ENCODE measurements around the gene SOHLH1.

SOHLH1 gene

GRCh38 chr9:135663451-135663770 lies 35.9 kb downstream of the SOHLH1 start:
- no peak for DNase-seq (ENCODE audit: low read depth, low spot score)
- Histone ChIP-seq H3K9ac (ENCODE audit: insufficient read length, low read depth) (no peak overlapping the region), H3K27me3 (ENCODE audit: insufficient read depth, insufficient read length) (no peaks in the 10 kb centered on the region), H3K36me3 (ENCODE audit: insufficient read depth, insufficient read length, low read length) (no peaks in the 10 kb centered on the region), H3K9me3 (ENCODE audit: insufficient read depth, low read length) (no peaks in the 10 kb centered on the region), H3K4me3 (ENCODE audit: insufficient read length, low read depth) (no peak overlapping the region), H3K4me1 (ENCODE audit: insufficient read depth, insufficient read length) (peaks cover 4% of the 10 kb centered on the region)
- no peak for TF ChIP-seq SUZ12 (IDR thresholded peaks at IDR 0.05; ENCODE audit: extremely low read depth, insufficient read depth, insufficient read length)
- TF ChIP-seq ZNF274 (IDR thresholded peaks at IDR 0.05; ENCODE audit: low read depth, low read length), result no peak

GRCh38 chr9:135662758-135663450 lies 36.4 kb downstream of the SOHLH1 start, which contains the start of gene LCN9:
TSS of gene LCN9 (plus strand) at chr9:135663309. CDS start at chr9:135663322, 13 bp downstream.
- no peaks in the 10 kb centered on the region for H3K36me3 ChIP-seq (ENCODE audit: insufficient read depth, insufficient read length, low read length)
- no peak within 1 kb of the TSS for H3K4me3 ChIP-seq (ENCODE audit: insufficient read length, low read depth)
- TF ChIP-seq YY1 (IDR thresholded peaks at IDR 0.05; ENCODE audit: insufficient read depth, insufficient read length) (no peak), ZNF274 (IDR thresholded peaks at IDR 0.05; ENCODE audit: low read depth, low read length) (no peak), SUZ12 (IDR thresholded peaks at IDR 0.05; ENCODE audit: extremely low read depth, insufficient read depth, insufficient read length) (no peak)
- no peak within 1 kb of the TSS for H3K9ac ChIP-seq (ENCODE audit: insufficient read length, low read depth)
- no peak for DNase-seq (ENCODE audit: low read depth, low spot score)
- peaks cover 4% of the 10 kb centered on the region for H3K4me1 ChIP-seq (ENCODE audit: insufficient read depth, insufficient read length)
- H3K27me3 ChIP-seq (ENCODE audit: insufficient read depth, insufficient read length), result no peaks in the 10 kb centered on the region
- H3K9me3 ChIP-seq (ENCODE audit: insufficient read depth, low read length), result no peaks in the 10 kb centered on the region

GRCh38 chr9:135661816-135662560 lies 37.3 kb downstream of the SOHLH1 start:
- no peak for DNase-seq (ENCODE audit: low read depth, low spot score)
- H3K9me3 ChIP-seq (ENCODE audit: insufficient read depth, low read length), result no peaks in the 10 kb centered on the region
- H3K9ac ChIP-seq (ENCODE audit: insufficient read length, low read depth), result no peak overlapping the region
- H3K27me3 ChIP-seq (ENCODE audit: insufficient read depth, insufficient read length), result no peaks in the 10 kb centered on the region
- TF ChIP-seq ZNF274 (IDR thresholded peaks at IDR 0.05; ENCODE audit: low read depth, low read length), result no peak
- TF ChIP-seq YY1 (IDR thresholded peaks at IDR 0.05; ENCODE audit: insufficient read depth, insufficient read length), result no peak
- TF ChIP-seq SUZ12 (IDR thresholded peaks at IDR 0.05; ENCODE audit: extremely low read depth, insufficient read depth, insufficient read length), result no peak
- H3K4me3 ChIP-seq (ENCODE audit: insufficient read length, low read depth), result no peak overlapping the region
- H3K4me1 ChIP-seq (ENCODE audit: insufficient read depth, insufficient read length), result peaks cover 4% of the 10 kb centered on the region
- H3K36me3 ChIP-seq (ENCODE audit: insufficient read depth, insufficient read length, low read length), result no peaks in the 10 kb centered on the region

GRCh38 chr9:135660407-135660806 lies 38.9 kb downstream of the SOHLH1 start:
- Histone ChIP-seq H3K9me3 (ENCODE audit: insufficient read depth, low read length) (no peaks in the 10 kb centered on the region), H3K27me3 (ENCODE audit: insufficient read depth, insufficient read length) (no peaks in the 10 kb centered on the region), H3K4me3 (ENCODE audit: insufficient read length, low read depth) (no peak overlapping the region), H3K4me1 (ENCODE audit: insufficient read depth, insufficient read length) (peaks cover 4% of the 10 kb centered on the region), H3K36me3 (ENCODE audit: insufficient read depth, insufficient read length, low read length) (no peaks in the 10 kb centered on the region), H3K9ac (ENCODE audit: insufficient read length, low read depth) (no peak overlapping the region)
- TF ChIP-seq SUZ12 (IDR thresholded peaks at IDR 0.05; ENCODE audit: extremely low read depth, insufficient read depth, insufficient read length), result no peak
- TF ChIP-seq ZNF274 (IDR thresholded peaks at IDR 0.05; ENCODE audit: low read depth, low read length), result no peak
- TF ChIP-seq YY1 (IDR thresholded peaks at IDR 0.05; ENCODE audit: insufficient read depth, insufficient read length), result no peak
- no peak for DNase-seq (ENCODE audit: low read depth, low spot score)

GRCh38 chr9:135659252-135659651 lies 40.0 kb downstream of the SOHLH1 start:
- no peak for DNase-seq (ENCODE audit: low read depth, low spot score)
- Histone ChIP-seq H3K9ac (ENCODE audit: insufficient read length, low read depth) (no peak overlapping the region), H3K4me1 (ENCODE audit: insufficient read depth, insufficient read length) (peaks cover 4% of the 10 kb centered on the region), H3K27me3 (ENCODE audit: insufficient read depth, insufficient read length) (no peaks in the 10 kb centered on the region), H3K4me3 (ENCODE audit: insufficient read length, low read depth) (no peak overlapping the region), H3K36me3 (ENCODE audit: insufficient read depth, insufficient read length, low read length) (no peaks in the 10 kb centered on the region), H3K9me3 (ENCODE audit: insufficient read depth, low read length) (peaks cover 4% of the 10 kb centered on the region; the same call in 1 of the 2 replicates)
- no peak for TF ChIP-seq ZNF274 (IDR thresholded peaks at IDR 0.05; ENCODE audit: low read depth, low read length)
- no peak for TF ChIP-seq SUZ12 (IDR thresholded peaks at IDR 0.05; ENCODE audit: extremely low read depth, insufficient read depth, insufficient read length)
- no peak for TF ChIP-seq YY1 (IDR thresholded peaks at IDR 0.05; ENCODE audit: insufficient read depth, insufficient read length)

- Histone ChIP-seq H3K9me3 (ENCODE audit: insufficient read depth, low read length) (peaks cover 19% of the 10 kb centered on the region), H3K36me3 (ENCODE audit: insufficient read depth, insufficient read length, low read length) (no peaks in the 10 kb centered on the region), H3K27me3 (ENCODE audit: insufficient read depth, insufficient read length) (no peaks in the 10 kb centered on the region), H3K4me3 (ENCODE audit: insufficient read length, low read depth) (no peak overlapping the region), H3K4me1 (ENCODE audit: insufficient read depth, insufficient read length) (no peaks in the 10 kb centered on the region), H3K9ac (ENCODE audit: insufficient read length, low read depth) (no peak overlapping the region)
- TF ChIP-seq YY1 (IDR thresholded peaks at IDR 0.05; ENCODE audit: insufficient read depth, insufficient read length) (no peak), SUZ12 (IDR thresholded peaks at IDR 0.05; ENCODE audit: extremely low read depth, insufficient read depth, insufficient read length) (no peak), ZNF274 (IDR thresholded peaks at IDR 0.05; ENCODE audit: low read depth, low read length) (no peak)
- DNase-seq (ENCODE audit: low read depth, low spot score), result no peak
Measured at GRCh38 chr9:135657416-135657815, 41.9 kb downstream of the SOHLH1 start.

GRCh38 chr9:135655317-135655716 lies 44.0 kb downstream of the SOHLH1 start:
- no peaks in the 10 kb centered on the region for H3K27me3 ChIP-seq (ENCODE audit: insufficient read depth, insufficient read length)
- no peak overlapping the region for H3K4me3 ChIP-seq (ENCODE audit: insufficient read length, low read depth)
- peaks cover 40% of the 10 kb centered on the region for H3K9me3 ChIP-seq (ENCODE audit: insufficient read depth, low read length)
- H3K9ac ChIP-seq (ENCODE audit: insufficient read length, low read depth), result no peak overlapping the region
- TF ChIP-seq SUZ12 (IDR thresholded peaks at IDR 0.05; ENCODE audit: extremely low read depth, insufficient read depth, insufficient read length), result no peak
- TF ChIP-seq ZNF274 (IDR thresholded peaks at IDR 0.05; ENCODE audit: low read depth, low read length), result no peak
- TF ChIP-seq YY1 (IDR thresholded peaks at IDR 0.05; ENCODE audit: insufficient read depth, insufficient read length), result no peak
- H3K4me1 ChIP-seq (ENCODE audit: insufficient read depth, insufficient read length), result peaks cover 2% of the 10 kb centered on the region
- DNase-seq (ENCODE audit: low read depth, low spot score), result no peak
- H3K36me3 ChIP-seq (ENCODE audit: insufficient read depth, insufficient read length, low read length), result no peaks in the 10 kb centered on the region

All from NT2/D1 (cell line).